DMS 273 treated with DMSO at 0.1 percent for 48 hours (cell line): Measurements from ENCODE around the gene TAF8.

Source experiments
- DNase-seq: peaks from one replicate; lab custom pipeline; 2025; lab: John Stamatoyannopoulos, UW

The TAF8 gene

DNA sequence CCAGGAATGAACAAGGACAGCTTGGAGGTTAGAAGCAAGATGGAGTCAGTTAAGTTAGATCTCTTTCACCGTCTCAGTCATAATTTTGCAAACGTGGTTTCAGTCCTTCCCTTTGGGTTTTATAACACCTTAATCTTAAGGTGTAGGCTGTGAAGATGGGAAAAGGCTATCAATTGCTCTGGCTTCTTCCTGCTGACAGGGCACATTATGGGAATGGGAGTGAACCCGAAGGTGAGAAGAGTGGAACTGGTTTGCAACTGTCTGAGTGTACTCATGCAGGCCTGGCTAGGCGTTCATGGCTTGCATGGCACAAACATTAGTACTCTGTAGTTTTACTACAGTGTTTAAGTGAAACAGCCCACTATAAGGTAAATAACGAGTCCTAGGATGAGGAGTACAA lies 9.4 kb downstream of the TAF8 start:
- DNase-seq, result no peak

DNA sequence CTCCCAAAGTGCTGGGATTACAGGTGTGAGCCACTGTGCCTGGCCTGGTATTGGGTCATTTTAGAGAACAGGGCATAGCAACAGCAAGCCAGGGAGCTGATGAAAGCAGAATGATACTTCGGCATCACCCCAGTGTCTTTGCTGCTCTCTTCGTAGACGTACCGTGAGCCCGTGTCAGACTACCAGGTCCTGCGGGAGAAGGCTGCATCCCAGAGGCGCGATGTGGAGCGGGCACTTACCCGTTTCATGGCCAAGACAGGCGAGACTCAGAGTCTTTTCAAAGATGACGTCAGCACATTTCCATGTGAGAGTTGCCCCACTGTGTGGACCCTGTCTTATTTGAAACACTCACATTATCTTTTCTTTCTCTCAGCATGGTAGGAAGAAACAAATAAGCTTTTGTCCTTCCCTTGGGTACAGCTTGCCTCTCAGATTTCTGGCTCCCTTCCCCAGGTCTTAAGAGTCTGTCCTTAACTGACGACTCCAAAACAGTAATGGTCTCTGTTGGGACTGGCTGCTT lies 15.9 kb downstream of the TAF8 start:
- DNase-seq, result no peak

GRCh38 chr6:42068173-42068572 lies 17.8 kb downstream of the TAF8 start:
- no peak for DNase-seq

DNA sequence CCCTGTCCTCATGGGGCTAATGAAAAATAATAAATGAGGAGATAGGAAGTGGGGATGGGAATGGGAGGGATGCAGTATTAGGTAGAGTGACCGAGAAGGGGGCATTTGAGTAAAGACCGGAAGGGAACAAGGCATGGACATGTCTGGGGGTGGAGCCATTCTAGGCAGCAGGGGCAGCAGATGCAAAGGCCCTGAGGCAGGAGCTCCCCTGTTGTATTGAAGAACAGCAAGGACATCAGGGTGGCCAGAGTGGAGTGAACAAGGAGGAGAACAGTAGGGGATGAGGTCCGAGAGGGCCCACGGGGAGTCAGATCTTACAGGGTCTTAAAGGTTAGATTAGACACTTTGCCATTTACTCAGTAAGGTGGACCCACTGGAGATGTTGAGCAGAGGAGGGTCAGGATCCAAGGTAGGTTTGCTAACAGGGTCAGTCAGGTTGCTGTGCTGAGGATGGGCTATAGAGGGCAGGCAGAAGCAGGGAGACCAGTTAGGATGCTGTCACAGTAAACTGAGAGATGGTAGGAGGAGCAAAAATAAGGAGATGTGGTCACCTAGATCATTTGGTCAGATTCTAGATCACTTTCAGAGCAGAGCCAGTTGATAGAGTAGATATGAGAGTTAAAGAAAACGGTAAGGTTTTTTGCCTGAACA lies 18.7 kb downstream of the TAF8 start:
- no peak for DNase-seq

GRCh38 chr6:42071881-42072583 lies 21.7 kb downstream of the TAF8 start:
- DNase-seq, result no peak

DNA sequence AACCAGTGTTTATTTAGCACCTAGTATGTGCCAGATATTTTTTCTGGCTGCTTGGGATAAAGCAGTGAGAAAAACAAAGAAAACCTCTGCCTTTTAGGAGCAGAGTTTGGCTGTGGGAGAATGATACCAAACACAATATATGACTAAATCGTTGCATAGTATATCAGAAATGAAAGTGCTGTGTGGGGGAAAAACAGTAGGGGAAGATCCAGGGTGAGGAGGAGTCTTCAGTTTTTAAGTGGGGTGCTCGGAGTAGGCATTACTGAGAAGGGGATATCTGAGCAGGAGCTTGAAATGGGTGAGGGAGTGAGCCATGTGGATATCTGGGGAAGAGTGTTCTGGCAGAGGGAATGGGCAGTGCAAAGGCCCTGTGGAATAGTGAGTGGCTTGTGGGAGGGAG lies 23.0 kb downstream of the TAF8 start:
- DNase-seq, result no peak

- peak; percentile 18 for DNase-seq
Measured at GRCh38 chr6:42075159-42075838, 25.0 kb downstream of the TAF8 start.

DNA sequence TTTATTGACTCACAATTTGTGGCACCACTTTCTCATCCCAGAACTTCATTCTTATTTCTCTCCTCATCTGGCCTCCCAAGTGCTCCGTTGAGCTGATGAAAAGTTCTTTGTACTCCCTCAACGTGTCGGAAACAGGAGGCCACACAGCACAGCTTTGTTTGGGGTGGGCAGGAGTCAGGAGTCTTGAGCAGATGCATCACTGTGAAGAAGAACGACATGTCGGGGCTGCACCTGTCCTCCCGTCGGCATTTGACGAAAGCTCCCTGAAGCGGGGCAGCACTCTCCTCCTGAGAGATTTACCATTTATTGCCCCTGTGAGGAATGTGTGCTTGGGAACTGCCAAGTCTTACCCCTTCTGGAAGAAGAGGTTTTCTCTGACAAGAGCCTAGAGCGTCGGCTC lies 28.1 kb downstream of the TAF8 start:
- no peak for DNase-seq

DNA sequence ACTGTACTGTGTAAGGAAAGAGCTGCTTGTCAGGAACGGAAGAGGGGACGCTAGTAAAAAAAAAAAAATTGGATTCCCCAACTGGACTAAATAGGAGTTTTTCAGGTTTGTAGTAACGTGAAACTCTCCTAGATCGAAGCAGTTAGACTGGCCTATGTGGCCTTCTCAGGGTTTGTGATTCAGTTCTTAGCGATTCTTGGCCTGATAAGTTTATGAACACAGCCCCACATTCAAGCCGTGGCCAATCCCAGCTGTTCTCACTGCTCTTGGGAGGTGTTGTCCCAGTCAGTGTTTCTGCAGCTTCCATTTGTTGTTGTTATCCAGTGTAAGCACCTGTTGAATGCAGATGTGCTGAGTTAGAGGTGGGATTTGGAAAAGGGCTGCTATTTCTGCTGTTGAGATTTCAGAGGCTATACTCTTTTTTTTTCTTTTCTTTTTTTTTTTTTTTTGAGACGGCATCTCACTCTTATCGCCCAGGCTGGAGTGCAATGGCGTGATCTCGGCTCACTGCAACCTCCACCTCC lies 29.7 kb downstream of the TAF8 start:
- no peak for DNase-seq

GRCh38 chr6:42083530-42083929 lies 33.2 kb downstream of the TAF8 start:
- no peak for DNase-seq

GRCh38 chr6:42084889-42085288 lies 34.6 kb downstream of the TAF8 start:
- no peak for DNase-seq

GRCh38 chr6:42086046-42087035 lies 36.0 kb downstream of the TAF8 start:
- DNase-seq, result no peak

GRCh38 chr6:42088101-42088591 lies 37.8 kb downstream of the TAF8 start:
- DNase-seq, result no peak

- DNase-seq, result no peak
Measured at GRCh38 chr6:42090819-42091717, 40.7 kb downstream of the TAF8 start.

DNA sequence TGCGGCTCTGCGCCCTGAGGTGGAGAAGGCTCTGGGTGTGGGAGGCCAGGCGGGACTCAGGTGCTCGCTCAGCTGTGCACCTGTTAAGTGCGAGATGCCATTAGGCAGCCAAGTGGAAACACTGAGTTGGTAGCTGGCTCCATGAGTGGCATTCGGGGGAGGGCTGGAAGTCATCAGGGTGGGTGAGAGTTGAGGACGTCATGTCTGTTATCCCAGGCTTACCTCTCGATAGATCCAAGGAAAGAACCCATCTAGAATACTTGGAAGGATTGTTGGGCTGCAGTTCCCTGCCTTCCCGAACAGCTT lies 41.3 kb downstream of the TAF8 start:
- no peak for DNase-seq

GRCh38 chr6:42093582-42094329 lies 43.4 kb downstream of the TAF8 start:
- no peak for DNase-seq

DNA sequence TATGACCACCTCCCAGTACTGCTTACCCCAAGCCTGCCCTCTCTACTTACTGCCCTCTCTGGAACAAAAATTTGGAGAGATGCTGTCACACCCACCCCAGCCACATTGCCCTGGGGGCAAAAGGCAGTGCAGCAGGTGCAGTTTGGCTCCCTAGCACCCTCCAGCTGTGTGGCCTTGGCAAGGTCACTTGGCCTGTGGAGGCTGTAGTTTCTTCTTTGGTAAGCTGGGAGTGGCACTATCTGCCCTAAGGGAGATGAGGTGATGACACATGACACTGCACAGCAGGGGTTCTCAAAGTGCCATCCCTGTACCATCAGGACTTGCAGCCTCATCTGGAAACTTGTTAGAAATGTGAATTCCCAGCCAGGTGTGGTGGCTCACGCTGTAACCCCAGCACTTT lies 44.8 kb downstream of the TAF8 start:
- DNase-seq, result no peak

DNA sequence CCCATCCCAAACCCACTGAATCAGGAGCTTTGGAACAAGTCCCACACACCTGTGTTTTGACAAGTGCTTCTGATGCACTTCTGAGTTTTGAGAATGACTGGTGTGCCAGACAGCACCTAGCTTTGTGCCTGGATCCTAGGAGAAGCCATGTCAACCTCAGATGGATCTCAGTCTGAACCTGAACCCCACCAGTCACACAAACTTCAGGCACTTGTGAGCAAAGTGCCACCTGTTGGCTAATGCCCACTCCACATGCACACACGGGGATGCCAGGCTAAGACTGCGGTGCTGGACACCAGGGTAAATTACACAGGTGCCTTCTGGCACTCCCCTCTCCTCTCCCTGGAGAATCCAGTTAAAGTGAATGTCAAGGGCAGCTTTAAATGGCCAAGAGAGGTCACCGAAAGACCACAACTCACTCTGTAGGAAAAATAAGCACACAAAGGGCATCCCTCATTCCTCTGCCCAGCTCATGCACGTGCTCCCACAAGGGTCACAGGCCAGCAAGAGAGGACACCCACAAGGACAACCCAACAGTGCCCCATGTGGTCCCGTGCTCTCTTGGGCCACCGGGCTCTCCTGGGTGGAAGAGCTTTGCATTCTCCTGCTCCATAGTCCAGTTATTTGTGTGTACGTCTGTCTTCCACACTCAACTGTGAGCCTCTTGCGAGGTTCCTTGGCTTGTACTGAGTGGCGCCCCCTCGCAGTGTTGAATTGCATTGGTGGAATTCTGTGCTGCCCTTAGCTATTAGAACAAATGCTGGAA lies 45.6 kb downstream of the TAF8 start:
- DNase-seq, result no peak
